HCEC 1CT (cell line): Measurements from ENCODE around the gene FAAP20.

Experiments used
- DNase-seq: peaks from one replicate; pipeline ENCODE4 v3.0.0-alpha.2; 2017

The FAAP20 gene

DNA sequence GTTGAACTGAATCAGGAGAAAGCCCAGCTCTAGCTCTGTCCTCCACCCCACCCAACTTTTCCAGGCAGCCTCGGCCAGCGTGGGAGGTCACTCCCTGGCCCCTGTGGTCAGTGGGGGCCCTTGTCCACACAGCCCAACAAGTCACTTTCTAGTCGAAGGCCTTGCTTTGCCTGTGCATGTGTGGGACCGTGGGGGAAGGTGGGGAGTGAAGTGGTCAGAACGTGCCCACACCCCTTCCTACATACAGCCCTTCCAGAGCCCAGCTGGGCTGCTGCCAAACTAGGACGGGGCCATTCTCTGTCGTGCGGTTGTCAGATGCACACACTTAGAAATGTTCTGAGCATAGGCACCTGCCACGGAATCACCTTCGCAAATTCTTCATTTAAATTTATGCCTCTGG is 18.0 kb downstream of the FAAP20 start:
- DNase-seq = no peak

DNA sequence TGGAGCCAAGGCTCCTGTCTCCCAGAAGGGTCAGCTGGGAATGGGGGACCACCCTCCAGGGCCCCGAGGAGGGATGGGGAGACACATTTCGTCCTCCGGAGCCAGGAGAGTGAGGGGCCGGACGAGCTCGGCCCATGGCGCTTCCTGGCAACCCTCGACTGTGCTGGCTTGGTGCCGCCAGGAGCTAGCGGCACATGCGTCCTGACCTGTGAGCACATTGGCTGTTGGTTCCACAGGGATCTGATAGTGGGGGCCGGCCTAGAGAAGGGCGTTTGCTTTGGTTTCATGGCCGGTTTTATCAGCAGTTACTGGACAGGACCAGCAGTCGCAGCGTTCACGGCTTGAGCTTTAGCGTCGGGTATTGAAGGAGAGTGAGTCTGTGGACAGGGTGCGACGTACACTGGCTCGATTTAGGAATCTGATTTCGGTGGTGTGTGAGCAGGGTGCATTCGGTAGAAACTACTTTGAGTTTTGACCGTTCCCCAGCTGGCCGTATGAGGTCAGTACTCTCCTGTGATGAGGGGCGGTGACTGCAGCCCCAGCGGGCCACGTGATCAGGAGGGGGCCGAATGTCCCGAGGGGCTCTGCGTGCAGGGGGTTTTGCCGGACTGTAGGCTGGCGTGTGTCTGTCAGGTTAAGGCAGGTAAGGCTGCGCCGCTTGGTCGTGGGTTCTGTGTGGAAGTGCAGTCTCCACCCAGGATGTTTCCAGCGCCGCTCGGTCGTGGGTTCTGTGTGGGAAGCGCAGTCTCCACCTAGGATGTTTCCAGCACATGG is 18.7 kb downstream of the FAAP20 start:
- no peak for DNase-seq

DNA sequence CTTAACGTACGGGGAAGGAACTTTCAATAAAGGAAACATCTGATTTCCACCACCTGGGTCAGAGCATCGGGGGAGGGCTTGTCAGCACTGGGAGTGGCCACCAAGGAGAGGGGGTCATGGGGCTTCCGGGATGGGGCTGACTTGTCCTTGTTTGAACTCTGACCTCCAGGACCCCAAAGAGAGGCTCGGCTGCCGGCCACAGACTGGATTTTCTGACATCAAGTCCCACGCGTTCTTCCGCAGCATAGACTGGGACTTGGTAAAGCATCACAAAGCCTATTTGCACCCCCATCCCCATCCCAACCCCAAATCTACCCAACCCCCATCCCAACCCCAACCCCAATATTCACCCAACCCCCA is 19.5 kb downstream of the FAAP20 start:
- no peak for DNase-seq

DNA sequence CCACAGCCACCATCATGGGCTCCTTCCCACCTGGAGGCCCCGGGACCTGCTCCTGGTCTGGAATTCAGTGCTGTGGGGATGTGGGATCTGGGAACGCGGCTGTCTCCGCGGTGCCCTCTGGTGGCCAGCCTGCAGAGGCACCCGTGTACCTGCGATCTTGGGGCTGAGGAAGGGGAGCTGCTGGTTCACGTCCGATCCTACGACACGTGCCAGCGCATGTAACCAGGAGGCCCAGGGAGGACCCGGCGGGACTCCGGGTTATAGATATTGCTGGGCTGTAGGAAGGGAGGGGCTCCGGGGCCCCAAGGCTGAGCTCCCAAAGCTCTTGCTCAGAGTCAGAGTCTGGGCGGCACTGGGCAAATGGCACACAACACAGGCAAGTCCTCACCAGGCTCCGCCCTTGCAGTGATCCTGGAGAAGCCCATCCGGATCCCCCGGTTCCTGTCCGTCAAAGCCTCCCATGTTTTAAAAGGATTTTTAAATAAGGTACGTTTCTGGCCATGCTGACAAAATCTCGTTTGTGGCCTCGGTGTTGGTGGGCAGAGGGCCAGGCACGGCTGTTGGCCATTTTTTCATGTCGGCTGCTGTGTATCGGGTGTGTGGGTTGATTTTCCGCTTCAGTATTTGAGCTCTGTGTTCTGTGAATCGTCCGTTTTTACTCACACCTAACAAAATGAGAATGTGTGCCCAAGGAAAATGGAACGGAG is 20.1 kb downstream of the FAAP20 start:
- DNase-seq = peak; percentile 52

DNA sequence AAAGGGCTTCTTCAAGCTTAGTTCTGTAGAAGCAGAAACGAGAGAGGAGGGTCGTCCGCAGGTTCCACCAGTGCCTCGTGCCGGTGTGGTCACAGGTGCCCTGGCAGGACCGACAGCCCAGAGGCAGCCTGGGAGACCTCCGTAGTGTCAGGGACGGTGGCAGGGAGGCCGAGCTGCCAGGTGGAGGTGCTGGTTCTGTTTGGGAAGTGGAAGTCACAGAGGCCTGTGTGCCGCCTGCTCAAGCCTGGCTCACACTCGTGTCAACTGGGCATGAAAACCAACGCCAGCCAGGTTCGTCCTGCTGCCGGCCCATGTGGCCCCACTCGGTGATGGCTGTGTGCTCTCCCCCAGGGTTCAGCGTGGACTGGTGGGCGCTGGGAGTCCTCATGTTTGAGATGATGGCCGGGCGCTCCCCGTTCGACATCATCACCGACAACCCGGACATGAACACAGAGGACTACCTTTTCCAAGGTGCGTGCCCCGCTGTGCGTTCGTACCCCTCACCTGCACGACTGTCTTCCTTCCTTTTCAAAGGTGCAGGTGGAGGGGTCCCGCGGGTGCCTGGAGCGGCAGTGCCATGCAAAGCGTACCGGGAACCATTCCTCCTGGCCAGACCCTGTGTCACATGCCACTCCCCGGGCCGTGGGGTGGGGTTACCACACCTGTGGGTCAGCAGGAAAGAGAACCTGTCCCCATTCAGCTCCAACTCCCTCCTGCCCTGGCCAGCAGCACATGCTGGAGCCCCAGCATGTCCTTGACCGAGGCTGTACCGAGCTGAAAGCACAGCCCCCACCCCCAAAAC is 20.8 kb downstream of the FAAP20 start:
- DNase-seq = no peak

DNA sequence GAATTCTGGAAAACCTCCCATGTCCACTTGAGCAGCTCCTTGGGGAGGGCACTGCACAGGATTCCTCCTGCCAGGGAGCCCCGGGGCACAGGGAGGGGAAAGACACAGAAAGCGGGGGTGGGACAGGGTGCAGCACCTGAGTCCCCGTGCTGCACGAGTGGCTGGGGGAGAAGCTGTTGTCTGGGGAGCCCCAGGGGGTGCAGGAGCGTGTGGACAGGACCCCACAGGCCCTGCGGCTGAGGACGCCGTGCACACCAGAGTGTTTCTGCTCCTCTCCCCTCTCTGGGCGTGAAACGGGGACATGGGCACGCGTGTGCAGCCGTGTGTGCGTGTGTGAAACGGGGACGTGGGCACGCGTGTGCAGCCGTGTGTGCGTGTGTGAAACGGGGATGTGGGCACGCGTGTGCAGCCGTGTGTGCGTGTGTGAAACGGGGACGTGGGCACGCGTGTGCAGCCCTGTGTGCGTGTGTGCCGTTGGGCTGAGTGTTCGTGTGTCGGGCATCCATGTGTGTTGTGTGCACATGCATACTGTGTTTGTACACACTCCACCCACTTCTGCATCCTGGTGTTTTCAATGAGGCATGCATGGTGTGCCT is 21.9 kb downstream of the FAAP20 start:
- no peak for DNase-seq

DNA sequence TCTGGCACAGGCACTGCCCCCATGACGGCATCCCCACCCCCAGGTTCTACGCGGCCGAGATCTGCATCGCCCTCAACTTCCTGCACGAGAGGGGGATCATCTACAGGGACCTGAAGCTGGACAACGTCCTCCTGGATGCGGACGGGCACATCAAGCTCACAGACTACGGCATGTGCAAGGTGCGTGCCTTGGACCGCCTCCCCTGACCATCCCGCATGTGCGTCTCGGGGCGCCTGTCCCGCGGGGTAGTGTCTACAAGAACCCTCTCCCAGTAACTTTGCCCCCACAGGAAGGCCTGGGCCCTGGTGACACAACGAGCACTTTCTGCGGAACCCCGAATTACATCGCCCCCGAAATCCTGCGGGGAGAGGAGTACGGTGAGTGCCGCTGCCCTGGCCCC is 22.6 kb downstream of the FAAP20 start:
- DNase-seq = no peak

DNA sequence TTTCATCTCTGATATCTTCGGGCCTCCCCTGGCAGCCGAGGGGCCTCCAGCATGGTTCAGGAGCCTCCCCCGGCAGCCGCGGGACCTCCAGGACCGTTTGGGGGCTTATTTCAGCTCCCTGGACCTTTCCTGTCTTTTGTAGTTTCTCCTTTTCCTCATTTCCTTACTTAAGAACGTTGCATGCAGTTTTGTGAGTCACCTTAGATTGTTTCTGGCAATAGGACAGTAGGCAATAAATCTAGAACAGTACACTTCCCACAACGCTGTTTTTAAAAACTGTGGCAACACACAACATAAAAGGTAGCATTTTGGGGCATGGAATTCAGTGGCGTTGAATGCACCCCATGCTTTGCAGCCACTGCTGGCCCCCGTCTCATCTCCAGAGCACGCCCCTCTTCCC is 24.4 kb downstream of the FAAP20 start:
- peak; percentile 19 for DNase-seq

DNA sequence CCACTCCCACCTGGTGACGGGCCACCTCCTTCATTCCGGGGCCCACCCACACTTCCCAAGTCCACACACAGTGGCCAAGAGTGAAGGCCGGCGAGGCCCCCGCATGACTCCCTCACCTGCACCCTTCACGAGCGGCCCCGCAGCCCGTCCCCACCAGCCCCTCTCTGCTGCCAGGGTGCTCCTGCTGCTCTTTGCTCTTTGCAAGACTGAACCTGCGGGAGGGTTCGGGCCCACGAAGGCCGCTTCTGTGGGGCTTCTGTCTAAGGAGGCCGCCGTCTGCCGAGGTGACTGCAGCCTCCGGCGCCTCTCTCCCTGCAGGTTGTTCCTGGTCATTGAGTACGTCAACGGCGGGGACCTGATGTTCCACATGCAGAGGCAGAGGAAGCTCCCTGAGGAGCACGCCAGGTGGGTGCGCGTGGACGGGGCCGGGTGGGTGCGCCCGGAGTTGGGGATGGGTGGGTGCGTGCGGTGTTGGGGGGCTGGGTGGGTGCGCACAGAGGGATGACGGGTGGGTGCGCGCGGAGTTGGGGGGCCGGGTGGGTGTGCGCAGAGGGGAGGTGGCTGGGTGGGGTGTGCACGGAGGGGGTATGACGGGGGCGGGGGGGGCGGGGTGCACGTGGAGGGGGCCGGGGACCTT is 25.3 kb downstream of the FAAP20 start:
- DNase-seq = no peak

DNA sequence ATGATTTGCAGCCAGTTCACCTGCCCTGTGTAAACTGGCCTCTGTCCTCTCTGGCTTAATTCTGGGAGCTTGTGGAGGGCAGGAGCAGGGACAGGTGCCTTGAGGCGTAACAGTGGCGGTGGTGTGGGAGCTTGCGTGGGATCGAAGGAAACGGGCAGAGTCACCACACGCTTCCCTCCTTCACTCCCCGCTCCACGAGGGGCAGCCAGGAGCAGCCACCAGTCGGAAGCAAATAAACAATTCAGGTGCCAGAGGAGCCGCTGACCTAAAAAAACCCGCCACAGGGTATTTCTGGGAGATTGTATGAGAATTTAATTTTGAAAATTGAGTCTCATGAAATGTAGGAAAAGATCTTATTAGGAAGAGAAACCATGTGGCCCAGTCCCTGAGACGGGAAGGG is 26.0 kb downstream of the FAAP20 start:
- DNase-seq = no peak

DNA sequence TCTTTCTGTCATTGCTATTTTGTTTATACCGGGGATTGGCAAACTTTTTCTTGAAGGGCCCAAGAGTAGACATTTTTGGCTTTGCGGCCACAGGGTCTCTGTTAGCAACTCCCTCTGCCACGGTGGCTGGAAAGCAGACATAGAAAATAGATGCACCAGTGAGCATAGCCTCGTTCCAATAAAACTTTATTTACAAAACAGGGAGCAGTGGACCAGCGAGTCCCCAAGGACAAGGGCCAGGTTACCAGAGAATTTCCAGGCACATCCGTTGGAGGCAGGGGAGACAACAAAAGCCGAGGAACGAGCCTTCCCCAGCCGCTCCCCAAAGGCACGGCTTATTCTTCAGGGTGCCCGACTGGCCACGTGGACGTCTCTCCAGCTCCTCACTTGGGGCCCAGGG is 26.5 kb downstream of the FAAP20 start:
- no peak for DNase-seq

DNA sequence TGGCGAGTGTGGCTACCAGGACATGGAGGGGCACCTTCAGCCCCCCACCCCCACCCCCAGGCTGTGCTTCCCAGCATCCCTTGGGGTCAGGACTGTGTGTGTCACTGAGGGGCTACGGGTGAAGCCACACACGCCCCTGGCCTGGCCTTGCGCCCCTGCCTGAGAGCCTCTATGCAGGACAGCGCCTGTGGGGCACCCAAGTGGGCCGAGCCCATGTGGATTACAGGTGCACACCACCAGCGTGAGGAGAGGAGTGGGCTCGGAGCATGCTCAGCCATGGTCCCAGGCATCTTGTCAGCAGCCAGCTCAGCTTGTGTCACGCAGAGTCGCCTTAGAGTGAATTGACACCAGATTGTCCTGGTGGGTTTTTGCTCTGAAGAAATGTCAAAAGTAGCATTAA is 27.9 kb downstream of the FAAP20 start:
- DNase-seq = no peak

DNA sequence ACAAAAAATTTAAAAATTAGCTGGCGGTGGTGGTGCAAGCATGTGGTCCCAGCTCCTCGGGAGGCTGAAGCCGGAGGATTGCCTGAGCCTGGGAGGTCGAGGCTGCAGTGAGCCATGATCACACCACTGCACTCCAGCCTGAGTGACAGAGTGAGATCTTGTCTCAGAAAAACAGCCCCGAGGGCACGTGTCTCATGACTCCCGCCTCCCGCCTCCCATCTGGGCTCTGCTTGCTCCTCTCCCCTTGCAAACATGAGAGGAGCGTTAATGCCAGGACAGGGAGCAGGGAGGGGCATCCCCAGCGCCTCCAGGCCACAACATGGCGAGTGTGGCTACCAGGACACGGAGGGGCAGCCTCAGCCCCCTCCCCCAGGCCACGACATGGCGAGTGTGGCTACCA is 28.3 kb downstream of the FAAP20 start:
- DNase-seq = no peak

DNA sequence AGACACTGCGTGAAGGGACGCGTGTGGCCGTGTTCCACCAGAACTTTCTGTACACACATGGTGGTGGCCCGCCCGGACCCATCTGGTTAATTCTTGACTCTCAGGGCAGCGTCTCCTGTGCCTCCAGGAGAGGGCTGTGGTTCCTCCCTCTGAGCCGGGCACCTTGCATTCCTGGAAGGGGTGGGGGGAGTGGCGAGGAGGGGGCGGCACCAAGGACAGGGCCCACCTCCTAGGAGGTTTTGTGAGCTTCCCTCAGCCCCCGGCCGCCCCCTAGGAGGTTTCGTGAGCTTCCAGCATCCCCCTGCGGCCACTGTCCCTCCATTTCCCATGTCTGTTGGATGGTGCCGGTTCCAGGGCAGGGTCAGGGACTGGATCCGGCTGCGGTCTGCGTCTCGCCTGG is 28.9 kb downstream of the FAAP20 start:
- DNase-seq = no peak

DNA sequence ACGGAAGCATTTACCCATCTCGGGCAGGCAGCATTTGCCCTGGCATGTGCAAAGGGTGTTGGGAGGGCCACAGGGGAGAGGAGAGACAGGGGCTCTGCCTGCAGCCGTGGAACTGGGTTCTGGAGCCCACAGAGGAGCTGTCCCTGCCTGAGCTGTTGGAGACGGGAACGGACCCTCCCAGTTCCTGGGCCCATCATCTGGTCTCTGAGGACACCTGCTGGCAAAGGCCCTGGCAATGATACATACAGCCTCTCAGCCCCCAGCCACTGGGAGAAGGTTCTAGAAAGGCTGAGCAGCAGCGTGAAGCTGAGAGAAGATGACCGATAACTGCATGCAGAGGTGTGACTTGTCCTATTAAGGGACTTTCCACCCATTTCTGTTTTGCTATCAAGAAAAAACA is 31.4 kb downstream of the FAAP20 start:
- no peak for DNase-seq

DNA sequence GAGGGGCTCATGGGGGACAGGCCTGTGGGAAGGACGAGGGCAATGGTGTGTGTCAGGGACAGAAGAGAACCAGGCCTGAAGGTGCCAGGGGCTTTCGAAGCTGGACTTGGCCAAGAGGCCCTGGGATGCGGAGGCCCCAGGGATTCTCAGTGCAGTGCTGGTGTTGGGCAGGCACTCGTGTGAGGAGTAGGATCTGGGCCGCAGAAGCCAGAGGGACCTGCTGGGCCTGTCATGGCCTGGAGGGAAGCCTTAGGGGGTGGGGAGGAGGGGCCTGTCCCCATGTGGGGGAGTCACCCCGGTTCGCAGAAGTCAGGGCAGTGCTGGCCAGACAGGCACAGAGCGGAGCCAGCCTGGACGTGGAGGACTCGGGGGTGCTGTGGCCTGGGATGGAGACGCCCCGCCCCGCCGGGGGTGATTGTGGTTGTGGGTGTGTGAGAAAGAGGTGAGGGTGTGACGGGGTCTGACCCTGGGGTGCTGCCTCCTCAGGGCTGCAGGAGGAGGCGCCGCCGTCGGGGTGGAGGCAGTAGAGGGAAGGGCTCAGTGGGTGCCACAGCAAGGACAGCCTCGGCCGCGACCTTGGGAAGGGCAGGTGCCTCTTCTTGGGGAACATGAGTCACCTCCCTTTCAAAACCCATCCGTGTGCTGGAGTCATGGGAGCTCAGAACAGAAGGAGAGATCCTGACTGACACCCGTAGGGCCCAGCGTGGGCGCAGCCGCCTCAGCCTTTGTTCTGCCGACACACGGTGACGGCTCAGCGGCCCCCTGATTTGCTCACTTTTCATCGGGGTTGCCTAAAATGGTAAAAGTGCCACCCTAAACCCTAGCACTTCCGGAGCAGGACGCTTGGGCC is 33.9 kb downstream of the FAAP20 start:
- DNase-seq = no peak

DNA sequence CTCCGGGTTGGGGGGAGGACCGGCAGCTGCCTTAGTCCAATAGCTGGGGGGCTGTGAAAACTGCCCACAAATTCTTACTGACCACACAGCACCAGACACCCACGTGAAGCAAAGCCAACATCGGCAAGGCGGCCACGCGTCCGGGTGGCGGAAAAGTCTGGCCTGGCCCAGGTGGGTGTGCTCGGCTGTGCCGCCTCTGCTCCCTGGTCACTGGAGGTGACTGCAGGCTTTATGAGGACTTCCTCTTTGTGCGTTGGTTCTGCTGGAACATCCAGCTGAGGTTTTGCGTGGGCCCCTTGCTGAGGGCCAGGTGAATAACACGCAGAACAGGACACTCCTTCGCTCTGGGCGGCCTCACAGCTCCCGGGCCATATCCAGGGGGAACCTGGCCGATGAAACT is 35.4 kb downstream of the FAAP20 start:
- no peak for DNase-seq

DNA sequence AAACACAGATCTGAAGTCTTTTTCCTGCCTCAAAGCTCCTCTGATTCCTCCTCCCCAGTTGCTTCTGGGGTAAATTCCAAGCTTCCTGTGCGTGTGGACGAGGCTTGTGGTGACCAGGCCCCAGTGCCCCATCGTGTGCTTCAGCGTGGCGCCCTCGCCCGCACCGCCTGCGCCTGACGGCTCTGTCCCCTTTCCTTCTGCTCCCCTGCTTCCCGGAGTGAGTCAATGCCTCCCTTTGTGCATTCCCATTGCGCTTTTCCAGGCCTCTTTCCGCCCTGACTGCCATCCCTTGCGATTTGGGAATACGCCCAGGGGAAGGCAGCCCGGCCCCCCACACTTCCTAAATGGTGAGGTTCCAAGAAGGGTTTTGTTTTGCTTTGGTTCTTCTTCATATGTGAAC is 36.3 kb downstream of the FAAP20 start:
- DNase-seq = no peak

DNA sequence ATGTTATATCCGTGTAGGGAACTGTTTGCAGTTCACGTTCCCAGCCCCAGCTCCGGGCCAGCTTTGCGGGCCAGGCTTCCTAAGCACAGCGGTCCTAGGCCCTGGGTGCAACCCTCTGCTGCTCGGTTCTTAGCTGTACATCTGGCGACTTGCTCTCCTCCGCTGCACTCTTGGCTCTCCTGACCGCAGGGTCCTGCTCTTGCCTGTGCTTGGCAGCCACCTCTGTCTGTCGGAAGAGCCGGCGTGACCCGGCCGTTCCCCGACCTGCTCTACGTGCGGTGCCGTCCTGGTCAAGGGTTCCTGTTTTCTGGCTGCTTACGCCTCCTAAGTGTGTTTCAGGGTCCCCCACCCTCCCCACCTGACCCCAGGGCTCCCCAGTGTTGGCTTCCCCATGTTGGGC is 36.7 kb downstream of the FAAP20 start:
- no peak for DNase-seq

DNA sequence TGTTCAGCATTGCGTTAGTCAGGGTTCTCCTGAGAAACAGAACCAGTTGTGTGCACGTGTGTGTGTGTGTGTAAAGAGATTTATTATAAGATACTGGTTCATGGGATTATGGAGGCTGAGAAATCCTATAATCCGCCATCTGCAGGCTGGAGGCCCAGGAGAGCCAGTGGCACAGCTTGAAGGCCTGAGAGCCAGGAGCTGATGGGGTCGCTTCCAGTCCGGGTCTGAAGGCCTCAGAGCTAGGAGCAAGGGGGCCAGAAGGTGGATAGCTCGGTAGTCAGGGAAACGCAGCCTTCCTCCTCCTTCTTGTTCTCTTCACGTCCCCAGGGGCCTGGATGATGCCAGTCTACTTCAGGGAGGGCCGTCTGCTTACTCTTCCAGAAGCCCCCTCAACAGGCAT is 37.7 kb downstream of the FAAP20 start:
- no peak for DNase-seq

DNA sequence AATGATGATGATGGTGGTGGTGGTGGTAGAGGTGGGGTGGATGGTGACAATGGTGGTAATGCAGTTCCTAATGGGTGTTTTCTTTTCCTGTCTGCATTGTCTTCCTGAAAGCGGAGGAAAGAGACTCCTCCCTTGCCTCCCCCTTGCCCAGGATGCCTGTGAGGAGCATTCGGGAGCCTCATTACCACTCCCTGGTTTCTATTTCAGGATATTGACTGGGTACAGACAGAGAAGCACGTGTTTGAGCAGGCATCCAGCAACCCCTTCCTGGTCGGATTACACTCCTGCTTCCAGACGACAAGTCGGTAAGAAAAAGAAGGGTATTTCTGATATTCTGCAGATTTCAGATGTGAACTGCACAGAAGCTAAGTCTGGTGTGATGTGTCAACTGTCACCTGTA is 38.8 kb downstream of the FAAP20 start:
- DNase-seq = no peak

DNA sequence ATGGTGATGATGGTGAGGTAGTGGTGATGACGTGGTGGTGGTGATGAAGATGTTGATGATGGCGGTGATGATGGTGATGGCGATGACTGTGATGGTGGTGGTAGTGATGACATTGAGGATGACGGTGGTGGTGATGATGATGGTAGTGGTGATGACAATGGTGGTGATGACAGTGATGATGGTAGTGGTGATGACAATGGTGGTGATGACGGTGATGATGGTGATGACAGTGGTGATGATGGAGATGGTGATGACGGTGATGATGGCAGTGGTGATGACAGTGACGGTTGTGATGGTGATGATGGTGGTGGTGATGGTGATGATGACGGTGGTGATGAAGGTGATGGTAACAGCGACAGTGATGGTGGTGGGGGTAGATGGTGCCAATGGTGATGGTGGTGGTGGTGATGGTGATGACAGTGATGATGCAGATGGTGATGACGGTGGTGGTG is 39.4 kb downstream of the FAAP20 start:
- DNase-seq = no peak
